SK-MEL-5 (cell line): ENCODE measurements around the gene DOP1B. TPM values are rescaled to one million over a fixed set of nuclear protein-coding genes. Genes with fewer than 3 reads are reported as not detected.
"Not testable (repeated sequence)": the region's sequence is repeated elsewhere in the genome, so short reads cannot be mapped to it uniquely, and the experiment has no call there.

Source experiments
- DNase-seq: peaks from one replicate; pipeline ENCODE4 v3.0.0-alpha.2; 2016; ENCODE audit warnings: low read depth, low spot score
- in situ Hi-C: cut with HindIII; loops from 2 replicates; pipeline ENCODE4 v1.10.0; 2016; ENCODE audit warnings: low sequenced_read_pairs, high pct_unique_total_duplicates, low pct_unique_long_range_greater_than_20kb
- total RNA-seq: library from RNA; depleted of rRNA; stranded (reverse); fragments of >200 nt; shearing (Covaris generic); gene quantifications from 2 replicates; pipeline ENCODE4 v1.2.3, GENCODE V29; 2014

Gene DOP1B
- total RNA-seq, 1 experiment from 2014 or later: 3.7 TPM

- in situ Hi-C loops: no loop called here
- DNase-seq: no peak
These were observed 23.9 kb upstream of the DOP1B start for GRCh38 chr21:36132696-36133095.

- peak; percentile 58 for DNase-seq
- in situ Hi-C loops: no loop called here
These were observed 21.7 kb upstream of the DOP1B start, which contains the start of gene CBR3 for GRCh38 chr21:36134803-36135390. Gene CBR3, plus strand, starts transcription at chr21:36135079. Its CDS starts 114 bp downstream, at chr21:36135193.

GRCh38 chr21:36135391-36136102 is 21.1 kb upstream of the DOP1B start:
- in situ Hi-C loops: no loop called here
- peak; percentile 90 for DNase-seq

GRCh38 chr21:36139791-36140190 is 16.8 kb upstream of the DOP1B start:
- in situ Hi-C loops, DNase-seq: not testable (repeated sequence)

GRCh38 chr21:36141513-36141925 is 15.1 kb upstream of the DOP1B start:
- DNase-seq: peak; percentile 87
- in situ Hi-C loops: no loop called here

GRCh38 chr21:36144233-36144632 is 12.4 kb upstream of the DOP1B start:
- DNase-seq, in situ Hi-C loops: not testable (repeated sequence)

- no peak for DNase-seq
- in situ Hi-C loops: no loop called here
These were observed 11.4 kb upstream of the DOP1B start for GRCh38 chr21:36145259-36145658.

GRCh38 chr21:36147911-36148310 is 8.7 kb upstream of the DOP1B start:
- DNase-seq: peak; percentile 30
- in situ Hi-C loops: no loop called here

GRCh38 chr21:36148886-36149285 is 7.7 kb upstream of the DOP1B start:
- in situ Hi-C loops: no loop called here

GRCh38 chr21:36149788-36150711 is 6.6 kb upstream of the DOP1B start:
- no peak for DNase-seq
- in situ Hi-C loops: no loop called here

More at GRCh38 chr21:36148886-36149285, 7.7 kb upstream of the DOP1B start:
- no peak for DNase-seq

- in situ Hi-C loops: no loop called here
These were observed 853 bp upstream of the DOP1B start for GRCh38 chr21:36155603-36156338.

GRCh38 chr21:36156339-36156814 is 247 bp upstream of the DOP1B start:
- DNase-seq: peak; percentile 97
- in situ Hi-C loops: no loop called here

More at GRCh38 chr21:36155603-36156338, 853 bp upstream of the DOP1B start:
- DNase-seq: no peak

- in situ Hi-C loops: no loop called here
These were observed 2.8 kb downstream of the DOP1B start for GRCh38 chr21:36159356-36159921.

GRCh38 chr21:36160850-36161178 is 4.2 kb downstream of the DOP1B start:
- in situ Hi-C loops: no loop called here
- DNase-seq: no peak

More at GRCh38 chr21:36159356-36159921, 2.8 kb downstream of the DOP1B start:
- DNase-seq: no peak

- in situ Hi-C loops: no loop called here
- DNase-seq: no peak
These were observed 6.0 kb downstream of the DOP1B start for GRCh38 chr21:36162631-36163030.

- DNase-seq: no peak
- in situ Hi-C loops: no loop called here
These were observed 7.4 kb downstream of the DOP1B start for GRCh38 chr21:36163750-36164741.
